Measurements from ENCODE around the gene RFX2. TPM values are rescaled to one million over a fixed set of nuclear protein-coding genes. Genes with fewer than 3 reads are reported as not detected.

RFX2 gene
- total and polyA plus RNA-seq, 9 of the 15 experiments (the other 6 are each of a cell fraction or from before 2014, with no cell fraction given): 3.6 to 18.7 (median 8.7) TPM

- TF ChIP-seq ZBTB40 (IDR thresholded peaks at IDR 0.05) (no peak), ZBTB40 (CRISPR knock-in tag; IDR thresholded peaks at IDR 0.05) (no peak), POLR2B (IDR thresholded peaks at IDR 0.05; ENCODE audit: low read depth, partially characterized antibody) (peak; percentile 10), SPI1 (IDR thresholded peaks at IDR 0.05; ENCODE audit: borderline replicate concordance, low read depth, low read length) (no peak), RBM22 (IDR thresholded peaks at IDR 0.05; ENCODE audit: low read depth, low read length, poor library complexity, severe bottlenecking) (no peak), FOSL1 (tag; conservative IDR thresholded peaks at IDR 0.05) (peak; percentile 91), MYC (IDR thresholded peaks at IDR 0.05; ENCODE audit: low read depth, low read length) (peak; percentile 69; the same call in 1 of the 2 replicates), MYC (CRISPR knock-in tag; IDR thresholded peaks at IDR 0.05; ENCODE audit: borderline replicate concordance, low read depth) (no peak), ZNF239 (CRISPR knock-in tag; IDR thresholded peaks at IDR 0.05) (0 out of 2 replicates have a peak, but pooled peaks have one; percentile 20), CHD1 (IDR thresholded peaks at IDR 0.05; ENCODE audit: low read length) (no peak), FOXA3 (CRISPR knock-in tag; conservative IDR thresholded peaks at IDR 0.05 in 1 of 2, IDR thresholded peaks at IDR 0.05 in 1 of 2) (0 out of 4 replicates have a peak, but pooled peaks of 1 of the 2 experiments have one; percentile 7), HNRNPL (IDR thresholded peaks at IDR 0.05; ENCODE audit: low read depth, low read length) (peak; percentile 6; the same call in 1 of the 2 replicates), TAL1 (IDR thresholded peaks at IDR 0.05) (peak; percentile 74), ATF7 (IDR thresholded peaks at IDR 0.05) (peak; percentile 77), POLR2AphosphoS5 (IDR thresholded peaks at IDR 0.05; ENCODE audit: control insufficient read depth, insufficient read depth, low read depth, low read length) (0 out of 2 replicates have a peak, but pooled peaks have one; percentile 24), SOX6 (IDR thresholded peaks at IDR 0.05) (0 out of 2 replicates have a peak, but pooled peaks have one; percentile 27), ZNF586 (CRISPR knock-in tag; conservative IDR thresholded peaks at IDR 0.05) (no peak)
- TF ChIP-seq, protein P1, sequence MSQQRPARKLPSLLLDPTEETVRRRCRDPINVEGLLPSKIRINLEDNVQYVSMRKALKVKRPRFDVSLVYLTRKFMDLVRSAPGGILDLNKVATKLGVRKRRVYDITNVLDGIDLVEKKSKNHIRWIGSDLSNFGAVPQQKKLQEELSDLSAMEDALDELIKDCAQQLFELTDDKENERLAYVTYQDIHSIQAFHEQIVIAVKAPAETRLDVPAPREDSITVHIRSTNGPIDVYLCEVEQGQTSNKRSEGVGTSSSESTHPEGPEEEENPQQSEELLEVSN (IDR thresholded peaks at IDR 0.05; ENCODE audit: borderline replicate concordance in 1 of 2, extremely low read depth in 1 of 2, insufficient read depth in 1 of 2, insufficient read length in 1 of 2, low read depth in 1 of 2, low read length in 1 of 2, poor library complexity in 1 of 2, severe bottlenecking in 1 of 2): peak in 1 of 2 experiments; percentile 72
These were observed 125.1 kb downstream of the RFX2 start (continued) for GRCh38 chr19:5985098-5985783.
